Activated CD4-positive, CD25-positive, alpha-beta regulatory T cell treated with anti-CD3 and anti-CD28 coated beads, Interleukin-2, amount 50 U/mL, for 24 hours (primary cell): ENCODE measurements around the gene DOCK9.

Experiments
- ATAC-seq, 2 donors: fragments of 150-1000 bp; cut with Tn5 transposase; one replicate each; pipeline ENCODE4 v1.10.0; 2021; ENCODE audit warnings: mild to moderate bottlenecking in 1 of 2, moderate library complexity in 1 of 2

DOCK9 gene

GRCh38 chr13:98883998-98884397, 93.9 kb downstream of the DOCK9 start:
- no peak for ATAC-seq

GRCh38 chr13:98881390-98881789, 96.5 kb downstream of the DOCK9 start:
- no peak for ATAC-seq

- ATAC-seq = no peak
Measured at GRCh38 chr13:98880677-98881076, 97.2 kb downstream of the DOCK9 start.

GRCh38 chr13:98879957-98880356, 97.9 kb downstream of the DOCK9 start:
- no peak for ATAC-seq

GRCh38 chr13:98879127-98879520, 98.7 kb downstream of the DOCK9 start:
- no peak for ATAC-seq

- no peak for ATAC-seq
Measured at GRCh38 chr13:98878486-98879126, 99.3 kb downstream of the DOCK9 start.

GRCh38 chr13:98877936-98878335, 99.9 kb downstream of the DOCK9 start:
- ATAC-seq = no peak

- no peak for ATAC-seq
Measured at GRCh38 chr13:98877466-98877865, 100.4 kb downstream of the DOCK9 start.

- ATAC-seq = peak; percentile 89 to 91
Measured at GRCh38 chr13:98875146-98875729, 102.6 kb downstream of the DOCK9 start.

GRCh38 chr13:98874029-98874397, 103.9 kb downstream of the DOCK9 start:
- ATAC-seq = no peak

- no peak for ATAC-seq
Measured at GRCh38 chr13:98873377-98874028, 104.4 kb downstream of the DOCK9 start.

- no peak for ATAC-seq
Measured at GRCh38 chr13:98871727-98872126, 106.1 kb downstream of the DOCK9 start.

GRCh38 chr13:98869408-98870090, 108.3 kb downstream of the DOCK9 start:
- ATAC-seq = peak in 1 of 2 donors; percentile 28

GRCh38 chr13:98868932-98869331, 108.9 kb downstream of the DOCK9 start:
- no peak for ATAC-seq

- no peak for ATAC-seq
Measured at GRCh38 chr13:98866882-98867281, 111.0 kb downstream of the DOCK9 start.

GRCh38 chr13:98860491-98860890, 117.4 kb downstream of the DOCK9 start:
- no peak for ATAC-seq

- no peak for ATAC-seq
Measured at GRCh38 chr13:98858191-98858590, 119.7 kb downstream of the DOCK9 start.

GRCh38 chr13:98856983-98857382, 120.9 kb downstream of the DOCK9 start:
- ATAC-seq = no peak

GRCh38 chr13:98854448-98854847, 123.4 kb downstream of the DOCK9 start:
- ATAC-seq = no peak

GRCh38 chr13:98853771-98854221, 124.1 kb downstream of the DOCK9 start:
- peak; percentile 89 to 95 for ATAC-seq

- no peak for ATAC-seq
Measured at GRCh38 chr13:98851276-98851675, 126.6 kb downstream of the DOCK9 start.

- no peak for ATAC-seq
Measured at GRCh38 chr13:98848746-98849145, 129.1 kb downstream of the DOCK9 start.

- no peak for ATAC-seq
Measured at GRCh38 chr13:98847780-98848179, 130.1 kb downstream of the DOCK9 start.

- no peak for ATAC-seq
Measured at GRCh38 chr13:98846986-98847385, 130.9 kb downstream of the DOCK9 start.
